GM23338 (cell line): ENCODE results near the gene EGFL7. TPM values are rescaled to one million over a fixed set of nuclear protein-coding genes. Genes with fewer than 3 reads are reported as not detected.

ENCODE experiments used
- CREB1 ChIP-seq: fragments of 250-450 bp; sonication (Bioruptor Pico); IDR thresholded peaks from 2 replicates; pipeline ENCODE4 v1.5.0; 2020; ENCODE audit warnings: low read depth, mild to moderate bottlenecking, moderate library complexity
- EZH2 ChIP-seq: fragments of 200-600 bp; sonication (generic); IDR thresholded peaks from one replicate; pipeline ENCODE4 v1.8.0; 2017; ENCODE audit warnings: antibody characterized with exemption, mild to moderate bottlenecking, low read depth; ENCODE audit not compliant: unreplicated experiment
- JUNB ChIP-seq: IDR thresholded peaks from one replicate; pipeline ENCODE4 v1.6.1; 2016; ENCODE audit warnings: antibody characterized with exemption; ENCODE audit not compliant: unreplicated experiment
- NANOG ChIP-seq: IDR thresholded peaks from 2 replicates; pipeline ENCODE4 v1.6.1; 2016; ENCODE audit warnings: antibody characterized with exemption, borderline replicate concordance
- ZNF114 ChIP-seq: fragments of 250-450 bp; sonication (Bioruptor Pico); IDR thresholded peaks from 2 replicates; pipeline ENCODE4 v1.5.0; 2020; ENCODE audit warnings: mild to moderate bottlenecking, moderate library complexity
- ZNF331 ChIP-seq: fragments of 250-450 bp; sonication (Bioruptor Pico); IDR thresholded peaks from 2 replicates; pipeline ENCODE4 v1.5.0; 2020; ENCODE audit warnings: low read depth, mild to moderate bottlenecking, moderate library complexity
- ZNF462 ChIP-seq: fragments of 250-450 bp; sonication (Bioruptor Pico); IDR thresholded peaks from 2 replicates; pipeline ENCODE4 v1.5.0; 2020; ENCODE audit warnings: mild to moderate bottlenecking, moderate library complexity
- polyA plus RNA-seq: library from polyadenylated mRNA; unstranded; fragments of >200 nt; fragmentation: Nextera tagmentation; extraction: Ambion mirVana; gene quantifications from 2 replicates; pipeline ENCODE4 v1.2.1, GENCODE V29; 2016
- total RNA-seq: library from RNA; depleted of rRNA; stranded (reverse); fragments of >200 nt; shearing (Covaris generic); gene quantifications from 2 replicates; pipeline ENCODE4 v1.2.3, GENCODE V29; 2014
- TF ChIP-seq, protein P1 (sequence below), 2 experiments: fragments of 200-600 bp in 1 of 2; sonication (generic) in 1 of 2; conservative IDR thresholded peaks; 2 replicates each; pipeline versions ENCODE4 v1.5.1 to v1.6.1; 2016 to 2017; ENCODE audit warnings: antibody characterized with exemption in 2 of 2, low read depth in 2 of 2, mild to moderate bottlenecking in 2 of 2, moderate library complexity in 1 of 2

Gene EGFL7
- total and polyA plus RNA-seq, 2 experiments from 2014 or later = 44.4 to 60.8 TPM

DNA sequence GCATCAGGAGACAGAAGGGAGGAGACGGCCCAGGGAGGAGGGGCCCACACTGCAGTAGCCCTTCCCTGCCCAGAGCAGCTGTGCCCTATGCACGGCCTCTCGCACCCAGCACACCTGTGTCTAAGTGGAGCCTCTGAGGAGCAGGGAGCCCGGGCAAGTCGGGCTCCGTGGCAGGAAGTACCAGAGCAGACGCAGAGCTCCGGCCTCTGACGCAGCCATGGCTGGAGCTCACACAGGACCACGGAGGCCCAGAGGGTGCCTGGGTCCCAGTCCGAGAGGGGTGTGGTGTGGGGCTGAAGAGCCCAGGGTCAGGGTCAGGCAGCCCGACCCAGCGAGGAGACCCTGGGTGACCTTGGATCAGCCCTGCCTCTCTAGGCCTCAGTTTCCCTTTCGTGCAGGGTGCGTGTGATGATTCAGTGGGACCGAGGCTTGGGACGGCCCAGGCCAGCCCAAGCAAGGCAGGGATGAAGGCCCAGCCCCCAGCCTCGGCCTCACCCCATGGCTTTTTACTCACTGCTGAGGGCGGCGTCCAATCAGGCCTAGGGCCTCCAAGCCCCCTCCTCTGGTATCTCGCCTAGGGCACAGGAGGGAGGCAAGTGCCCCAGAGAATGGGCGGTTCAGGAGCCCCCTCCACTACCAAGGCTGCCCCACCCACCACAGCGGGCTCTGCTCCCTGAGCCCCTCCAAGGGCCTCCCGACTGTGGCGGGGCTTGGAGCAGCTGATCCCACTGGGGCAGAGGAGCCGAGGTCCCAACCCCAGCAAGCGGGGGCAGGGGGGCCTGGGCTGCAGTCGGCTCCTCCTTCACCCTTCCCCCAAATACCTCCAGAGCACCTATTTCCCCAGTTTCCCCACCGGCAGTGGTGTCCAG, 28.8 kb downstream of the EGFL7 start (continued):
- TF ChIP-seq ZNF462 (CRISPR knock-in tag) (no peak), EZH2 (no peak), JUNB (no peak), ZNF114 (CRISPR knock-in tag) (no peak), ZNF331 (CRISPR knock-in tag) (no peak), NANOG (no peak), CREB1 (CRISPR knock-in tag) (no peak)
- TF ChIP-seq, protein P1, sequence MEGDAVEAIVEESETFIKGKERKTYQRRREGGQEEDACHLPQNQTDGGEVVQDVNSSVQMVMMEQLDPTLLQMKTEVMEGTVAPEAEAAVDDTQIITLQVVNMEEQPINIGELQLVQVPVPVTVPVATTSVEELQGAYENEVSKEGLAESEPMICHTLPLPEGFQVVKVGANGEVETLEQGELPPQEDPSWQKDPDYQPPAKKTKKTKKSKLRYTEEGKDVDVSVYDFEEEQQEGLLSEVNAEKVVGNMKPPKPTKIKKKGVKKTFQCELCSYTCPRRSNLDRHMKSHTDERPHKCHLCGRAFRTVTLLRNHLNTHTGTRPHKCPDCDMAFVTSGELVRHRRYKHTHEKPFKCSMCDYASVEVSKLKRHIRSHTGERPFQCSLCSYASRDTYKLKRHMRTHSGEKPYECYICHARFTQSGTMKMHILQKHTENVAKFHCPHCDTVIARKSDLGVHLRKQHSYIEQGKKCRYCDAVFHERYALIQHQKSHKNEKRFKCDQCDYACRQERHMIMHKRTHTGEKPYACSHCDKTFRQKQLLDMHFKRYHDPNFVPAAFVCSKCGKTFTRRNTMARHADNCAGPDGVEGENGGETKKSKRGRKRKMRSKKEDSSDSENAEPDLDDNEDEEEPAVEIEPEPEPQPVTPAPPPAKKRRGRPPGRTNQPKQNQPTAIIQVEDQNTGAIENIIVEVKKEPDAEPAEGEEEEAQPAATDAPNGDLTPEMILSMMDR (conservative IDR thresholded peaks at IDR 0.05; ENCODE audit: low read depth in 2 of 2) = no peak
